Glutamatergic neuron (in vitro differentiated cells): ENCODE data around the gene POSTN. TPM values are rescaled to one million over a fixed set of nuclear protein-coding genes. Genes with fewer than 3 reads are reported as not detected.
A peak's percentile ranks its signal among the peaks of the same experiment; 100 is the strongest.

Experiments
- DNase-seq: peaks from one replicate; pipeline ENCODE4 v3.0.0; 2022
- H3K27ac Mint-ChIP-seq: one replicate; pipeline ENCODE4 v1.8.0; 2020; ENCODE audit warnings: mild to moderate bottlenecking, mixed read lengths, inconsistent platforms; ENCODE audit not compliant: unreplicated experiment
- H3K27me3 Mint-ChIP-seq: one replicate; pipeline ENCODE4 v1.8.0; 2020; ENCODE audit warnings: mild to moderate bottlenecking, moderate library complexity, mixed read lengths, inconsistent platforms; ENCODE audit not compliant: unreplicated experiment
- H3K36me3 Mint-ChIP-seq: one replicate; pipeline ENCODE4 v1.8.0; 2020; ENCODE audit warnings: mild to moderate bottlenecking, mixed read lengths, inconsistent platforms; ENCODE audit not compliant: unreplicated experiment
- H3K4me1 Mint-ChIP-seq: one replicate; pipeline ENCODE4 v1.8.0; 2020; ENCODE audit warnings: mild to moderate bottlenecking, low read depth, mixed read lengths, inconsistent platforms; ENCODE audit not compliant: unreplicated experiment
- H3K4me3 Mint-ChIP-seq: one replicate; pipeline ENCODE4 v1.8.0; 2020; ENCODE audit warnings: mild to moderate bottlenecking, mixed read lengths, inconsistent platforms; ENCODE audit not compliant: unreplicated experiment
- H3K9me3 Mint-ChIP-seq: one replicate; pipeline ENCODE4 v1.8.0; 2020; ENCODE audit warnings: mild to moderate bottlenecking, moderate library complexity, mixed read lengths, inconsistent platforms; ENCODE audit not compliant: unreplicated experiment
- total RNA-seq: library from RNA; stranded (reverse); fragmentation: NEBNext Ultra II Directional; extraction: Animal tissue kit (Norgen Biotek cat#: 25700); gene quantifications from one replicate; pipeline ENCODE4 v1.2.1, GENCODE V29; 2021; ENCODE audit not compliant: unreplicated experiment
- TF ChIP-seq, protein P1 (sequence below): fragments of 200-600 bp; sonication (generic); IDR thresholded peaks from one replicate; pipeline ENCODE4 v1.5.0; 2021; ENCODE audit not compliant: partially characterized antibody, unreplicated experiment

POSTN gene
- total RNA-seq, 1 donor from 2014 or later, result 0.34 TPM

DNA sequence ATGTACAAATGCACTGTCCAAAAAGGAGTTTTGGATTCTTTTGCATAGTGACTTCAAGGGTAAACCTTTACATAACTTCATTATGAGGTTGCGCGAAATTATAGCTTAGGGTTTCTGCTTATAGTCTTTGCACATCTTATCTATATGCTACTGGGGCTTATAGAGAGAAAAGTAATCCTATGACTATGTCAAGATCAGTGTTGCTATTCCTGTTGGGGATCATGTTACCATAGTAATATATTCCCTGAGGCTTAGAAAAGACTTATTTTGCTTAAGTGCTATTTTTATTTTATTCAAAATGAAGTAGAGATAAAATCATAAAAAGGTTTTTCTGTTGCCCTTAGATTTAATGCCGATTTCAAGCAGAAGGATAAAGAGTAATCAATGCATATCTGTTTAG is 14.7 kb upstream of the POSTN start:
- Mint-ChIP-seq H3K27ac (no peak overlapping the region), H3K4me1 (no peaks in the 10 kb centered on the region), H3K9me3 (no peaks in the 10 kb centered on the region), H3K36me3 (no peaks in the 10 kb centered on the region), H3K27me3 (no peaks in the 10 kb centered on the region), H3K4me3 (no peak overlapping the region)
- DNase-seq, result no peak
- TF ChIP-seq, protein P1, sequence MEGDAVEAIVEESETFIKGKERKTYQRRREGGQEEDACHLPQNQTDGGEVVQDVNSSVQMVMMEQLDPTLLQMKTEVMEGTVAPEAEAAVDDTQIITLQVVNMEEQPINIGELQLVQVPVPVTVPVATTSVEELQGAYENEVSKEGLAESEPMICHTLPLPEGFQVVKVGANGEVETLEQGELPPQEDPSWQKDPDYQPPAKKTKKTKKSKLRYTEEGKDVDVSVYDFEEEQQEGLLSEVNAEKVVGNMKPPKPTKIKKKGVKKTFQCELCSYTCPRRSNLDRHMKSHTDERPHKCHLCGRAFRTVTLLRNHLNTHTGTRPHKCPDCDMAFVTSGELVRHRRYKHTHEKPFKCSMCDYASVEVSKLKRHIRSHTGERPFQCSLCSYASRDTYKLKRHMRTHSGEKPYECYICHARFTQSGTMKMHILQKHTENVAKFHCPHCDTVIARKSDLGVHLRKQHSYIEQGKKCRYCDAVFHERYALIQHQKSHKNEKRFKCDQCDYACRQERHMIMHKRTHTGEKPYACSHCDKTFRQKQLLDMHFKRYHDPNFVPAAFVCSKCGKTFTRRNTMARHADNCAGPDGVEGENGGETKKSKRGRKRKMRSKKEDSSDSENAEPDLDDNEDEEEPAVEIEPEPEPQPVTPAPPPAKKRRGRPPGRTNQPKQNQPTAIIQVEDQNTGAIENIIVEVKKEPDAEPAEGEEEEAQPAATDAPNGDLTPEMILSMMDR, result no peak

DNA sequence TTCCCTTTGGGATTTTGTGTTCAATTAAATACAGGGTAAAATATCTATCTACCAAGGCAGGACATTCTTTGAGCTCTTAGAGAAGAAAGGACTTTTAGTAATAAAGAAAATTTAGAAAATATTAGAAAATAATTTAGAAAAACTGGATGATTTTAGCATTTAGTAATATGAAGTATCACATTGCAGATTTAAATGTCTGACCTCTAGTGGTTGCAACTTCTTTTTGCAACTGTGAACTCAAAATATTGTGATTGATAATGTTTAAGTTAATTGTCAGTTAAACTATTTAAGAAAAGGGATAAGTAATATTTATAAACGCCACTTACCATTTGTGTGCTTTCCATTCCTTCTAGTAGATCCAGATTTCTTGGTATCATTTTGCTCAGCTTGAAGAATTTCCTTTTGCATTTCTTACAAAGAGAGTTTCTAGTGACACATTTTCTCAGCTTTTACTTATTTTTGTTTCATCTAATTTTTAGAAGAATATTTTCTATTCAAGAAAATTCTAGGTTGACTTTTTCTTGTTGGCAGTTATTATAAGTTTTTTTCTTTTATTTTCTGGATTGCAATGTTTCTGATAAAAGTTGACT is 10.3 kb upstream of the POSTN start:
- Mint-ChIP-seq H3K27ac (no peak overlapping the region), H3K27me3 (no peaks in the 10 kb centered on the region), H3K4me3 (no peak overlapping the region)

DNA sequence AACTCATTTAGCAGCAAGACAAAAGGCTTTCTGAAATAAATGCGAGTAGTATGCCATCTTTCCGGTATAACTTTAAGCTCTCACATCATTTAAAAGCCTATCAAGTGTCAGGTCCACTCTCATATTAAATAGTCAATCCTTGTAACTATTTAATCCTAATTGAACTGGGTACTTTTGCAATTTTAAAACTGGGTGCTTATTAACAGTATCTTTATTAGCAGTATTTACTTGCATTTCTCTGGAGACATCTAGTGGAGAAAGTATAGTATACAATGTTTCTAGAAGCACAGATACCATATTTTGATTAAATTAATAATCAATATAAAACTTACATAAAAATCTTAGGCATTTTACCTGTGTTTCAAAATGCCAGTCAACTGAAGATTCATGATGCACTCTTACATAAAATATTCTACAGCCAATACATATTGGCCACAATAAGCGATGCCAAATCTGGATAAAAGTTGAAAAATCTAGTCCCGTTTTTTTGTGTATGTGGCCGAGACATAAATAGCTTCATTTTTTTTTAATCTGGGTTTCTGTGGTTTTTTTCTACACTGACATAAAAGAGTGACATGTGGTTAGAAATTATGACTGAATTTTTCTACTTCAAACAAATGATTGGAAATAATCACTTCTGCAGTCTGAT is 4.3 kb upstream of the POSTN start:
- H3K9me3 Mint-ChIP-seq, result no peaks in the 10 kb centered on the region
- H3K4me3 Mint-ChIP-seq, result no peak overlapping the region
- TF ChIP-seq, protein P1, result peak; percentile 43
- H3K4me1 Mint-ChIP-seq, result peaks cover 11% of the 10 kb centered on the region
- H3K27me3 Mint-ChIP-seq, result no peaks in the 10 kb centered on the region
- no peaks in the 10 kb centered on the region for H3K36me3 Mint-ChIP-seq
- no peak for DNase-seq
- H3K27ac Mint-ChIP-seq, result no peak overlapping the region

More for the DNA sequence above, 10.3 kb upstream of the POSTN start:
- H3K36me3 Mint-ChIP-seq, result no peaks in the 10 kb centered on the region
- no peaks in the 10 kb centered on the region for H3K4me1 Mint-ChIP-seq
- H3K9me3 Mint-ChIP-seq, result no peaks in the 10 kb centered on the region
- no peak for DNase-seq
- TF ChIP-seq, protein P1, result peak; percentile 65

DNA sequence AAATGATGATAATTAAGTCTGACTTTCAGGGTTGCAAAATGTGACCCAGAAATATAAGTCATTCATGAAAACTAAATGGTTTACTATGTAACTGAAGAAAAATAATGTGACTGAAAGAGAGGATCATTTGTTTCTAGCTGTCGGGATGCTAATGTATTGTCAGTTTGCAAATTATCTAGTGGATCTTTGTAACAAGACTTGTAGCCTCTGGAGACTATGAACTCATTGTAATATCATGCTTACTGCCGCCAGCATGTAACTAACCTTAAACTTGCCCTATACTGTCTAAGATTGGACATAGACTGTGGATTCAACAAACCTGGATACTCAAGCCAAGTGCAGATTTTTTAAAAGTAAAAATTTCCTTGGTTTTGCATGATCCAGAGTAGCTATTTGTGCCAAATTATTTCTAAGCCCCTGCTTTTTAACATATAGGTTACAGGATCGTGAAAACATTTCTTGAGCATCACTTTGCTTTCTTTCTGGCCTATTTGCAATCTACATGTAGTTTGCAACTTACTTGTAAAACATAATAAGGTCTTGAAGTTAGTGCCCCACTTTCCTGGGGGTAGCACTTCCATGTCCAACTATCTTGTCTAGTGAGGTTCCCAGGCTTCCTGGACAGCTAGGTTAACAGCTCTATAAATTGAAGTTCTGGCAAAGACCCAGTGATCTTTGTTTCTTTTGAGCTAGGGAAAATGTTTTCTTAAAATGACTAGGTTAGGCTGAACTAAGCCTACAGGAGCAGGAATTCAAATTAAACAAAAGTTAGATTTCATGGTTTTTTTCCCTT is 3.3 kb upstream of the POSTN start:
- H3K9me3 Mint-ChIP-seq, result no peaks in the 10 kb centered on the region
- no peaks in the 10 kb centered on the region for H3K27me3 Mint-ChIP-seq
- DNase-seq, result no peak
- H3K4me3 Mint-ChIP-seq, result no peak overlapping the region
- H3K36me3 Mint-ChIP-seq, result no peaks in the 10 kb centered on the region
- H3K4me1 Mint-ChIP-seq, result peaks cover 18% of the 10 kb centered on the region
- H3K27ac Mint-ChIP-seq, result no peak overlapping the region
- TF ChIP-seq, protein P1, result no peak

DNA sequence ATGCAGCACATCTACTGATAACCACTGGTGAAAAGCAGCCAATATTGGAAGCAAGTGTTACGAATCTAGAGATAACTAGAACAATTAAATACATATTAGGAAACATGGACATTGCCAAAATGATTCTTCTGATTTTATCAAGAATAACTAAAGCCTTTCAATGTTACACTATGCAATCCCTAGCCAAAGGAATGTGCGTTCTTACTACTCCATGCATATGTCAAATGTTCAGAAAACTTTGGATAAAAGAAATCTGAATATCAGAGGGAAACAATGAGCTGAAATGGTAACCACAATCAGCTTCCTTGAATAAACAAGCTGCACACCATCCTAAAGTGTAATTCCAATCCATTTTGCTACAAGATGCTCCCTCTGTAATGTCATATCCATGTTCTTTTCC is 951 bp upstream of the POSTN start:
- Mint-ChIP-seq H3K9me3 (no peaks in the 10 kb centered on the region), H3K4me1 (peaks cover 32% of the 10 kb centered on the region), H3K36me3 (no peaks in the 10 kb centered on the region), H3K4me3 (no peak overlapping the region), H3K27ac (no peak overlapping the region), H3K27me3 (no peaks in the 10 kb centered on the region)
- DNase-seq, result no peak
- TF ChIP-seq, protein P1, result no peak
